HEK293T (cell line): Measurements from ENCODE around the gene POU2F3.

ENCODE experiments used
- CTCF ChIA-PET: fragments of 350-600 bp; formaldehyde crosslinking; extraction: SDS; loops from one replicate; lab custom pipeline; 2021; ENCODE audit warnings: antibody characterized with exemption, inconsistent platforms; lab: Yijun Ruan, JAX
- POLR2A ChIA-PET: fragments of 350-600 bp; formaldehyde crosslinking; extraction: SDS; loops from one replicate; lab custom pipeline; 2020; ENCODE audit warnings: antibody characterized with exemption, inconsistent platforms; lab: Yijun Ruan, JAX
- DNase-seq: peaks from one replicate; pipeline ENCODE4 v3.0.0; 2012; ENCODE audit warnings: mixed read lengths; ENCODE audit errors: extremely low spot score
- ARNT ChIP-seq: fragments of 450-650 bp; IDR thresholded peaks from 2 replicates; pipeline ENCODE4 v1.6.1; 2017; ENCODE audit warnings: mild to moderate bottlenecking
- BHLHE40 ChIP-seq: fragments of 450-650 bp; IDR thresholded peaks from 2 replicates; pipeline ENCODE4 v1.6.1; 2016; ENCODE audit warnings: mild to moderate bottlenecking, moderate library complexity, borderline replicate concordance
- CTBP1 ChIP-seq: fragments of 450-650 bp; IDR thresholded peaks from 2 replicates; pipeline ENCODE4 v1.6.1; 2016; ENCODE audit warnings: borderline replicate concordance
- ELF4 ChIP-seq: fragments of 450-650 bp; IDR thresholded peaks from 2 replicates; pipeline ENCODE4 v1.6.1; 2017; ENCODE audit warnings: antibody characterized with exemption
- FOXA1 ChIP-seq: fragments of 450-650 bp; IDR thresholded peaks from 2 replicates; pipeline ENCODE4 v1.6.1; 2016; ENCODE audit warnings: mild to moderate bottlenecking
- FOXK2 ChIP-seq: fragments of 450-650 bp; IDR thresholded peaks from 2 replicates; pipeline ENCODE4 v1.6.1; 2016; ENCODE audit warnings: mild to moderate bottlenecking
- FOXM1 ChIP-seq: fragments of 450-650 bp; IDR thresholded peaks from 2 replicates; pipeline ENCODE4 v1.6.1; 2017; ENCODE audit warnings: mild to moderate bottlenecking, borderline replicate concordance
- HDGF ChIP-seq: fragments of 450-650 bp; IDR thresholded peaks from 2 replicates; pipeline ENCODE4 v1.6.1; 2017; ENCODE audit warnings: antibody characterized with exemption, borderline replicate concordance
- L3MBTL2 ChIP-seq: fragments of 450-650 bp; conservative IDR thresholded peaks from 2 replicates; pipeline ENCODE4 v1.6.1; 2016; ENCODE audit warnings: mild to moderate bottlenecking
- LEF1 ChIP-seq: fragments of 450-650 bp; IDR thresholded peaks from 2 replicates; pipeline ENCODE4 v1.6.1; 2017; ENCODE audit warnings: mild to moderate bottlenecking, borderline replicate concordance
- NFRKB ChIP-seq: fragments of 450-650 bp; IDR thresholded peaks from 2 replicates; pipeline ENCODE4 v1.6.1; 2016; ENCODE audit warnings: mild to moderate bottlenecking, moderate library complexity
- SP1 ChIP-seq: fragments of 450-650 bp; IDR thresholded peaks from 2 replicates; pipeline ENCODE4 v1.6.1; 2017
- SUZ12 ChIP-seq: fragments of 450-650 bp; IDR thresholded peaks from 2 replicates; pipeline ENCODE4 v1.6.1; 2016; ENCODE audit warnings: mild to moderate bottlenecking
- TARDBP ChIP-seq: fragments of 450-650 bp; IDR thresholded peaks from 2 replicates; pipeline ENCODE4 v1.6.1; 2016
- ZNF384 ChIP-seq: fragments of 450-650 bp; IDR thresholded peaks from 2 replicates; pipeline ENCODE4 v1.6.1; 2016
- TF ChIP-seq, protein P1 (sequence below): fragments of 450-650 bp; IDR thresholded peaks from 2 replicates; pipeline ENCODE4 v1.6.1; 2016

POU2F3 gene

DNA sequence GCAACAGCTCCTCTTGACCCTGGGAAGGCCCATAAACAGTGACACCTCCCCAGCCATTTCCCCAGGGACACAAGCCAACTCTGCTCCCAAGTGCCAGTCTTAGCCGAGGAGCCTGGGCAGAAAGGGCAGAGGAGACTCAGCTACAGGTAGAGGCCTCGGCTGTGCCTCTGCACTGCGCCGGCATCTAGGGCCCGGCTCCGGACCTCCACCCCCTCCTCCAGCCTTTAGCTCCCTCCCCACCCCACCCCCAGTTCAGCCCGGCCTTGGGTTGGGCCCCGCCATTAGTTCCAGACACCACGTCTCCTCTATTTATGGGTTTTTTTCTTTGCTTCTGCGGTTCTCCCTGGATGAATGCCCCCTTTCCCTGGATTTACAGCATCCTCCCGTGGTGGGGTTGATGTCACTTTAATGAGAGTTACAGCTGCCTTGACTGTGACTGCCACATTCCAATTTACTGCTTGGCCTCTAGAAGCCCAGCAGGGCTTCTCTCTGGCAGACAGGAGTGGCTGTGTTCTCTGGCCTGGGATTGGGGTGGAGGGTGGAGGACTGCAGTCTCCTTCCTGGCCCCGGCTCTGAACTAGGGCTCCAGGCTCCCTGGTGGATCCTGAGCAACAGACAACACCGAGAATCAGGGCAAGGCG is 42.6 kb upstream of the POU2F3 start:
- DNase-seq, result peak; percentile 78
- ChIA-PET POLR2A (interaction anchor here (1.4 to 1.9 kb wide), 3 partner anchors 11 to 18 kb away, joined by 5 to 6 read pairs (median 5); no protein-coding TSS in a partner anchor), CTCF (interaction anchor here (0.7 to 1.2 kb wide), 4 partner anchors 14 to 58 kb away, joined by 3 to 4 read pairs (median 4); no protein-coding TSS in a partner anchor)
- TF ChIP-seq BHLHE40 (no peak), CTBP1 (peak; percentile 94), ZNF384 (peak; percentile 73; the same call in 1 of the 2 replicates), SP1 (no peak), ELF4 (no peak), ARNT (peak; percentile 51), HDGF (no peak), SUZ12 (no peak), TARDBP (no peak), FOXM1 (no peak), LEF1 (no peak), FOXA1 (no peak), NFRKB (no peak), FOXK2 (no peak), L3MBTL2 (no peak)
- TF ChIP-seq, protein P1, sequence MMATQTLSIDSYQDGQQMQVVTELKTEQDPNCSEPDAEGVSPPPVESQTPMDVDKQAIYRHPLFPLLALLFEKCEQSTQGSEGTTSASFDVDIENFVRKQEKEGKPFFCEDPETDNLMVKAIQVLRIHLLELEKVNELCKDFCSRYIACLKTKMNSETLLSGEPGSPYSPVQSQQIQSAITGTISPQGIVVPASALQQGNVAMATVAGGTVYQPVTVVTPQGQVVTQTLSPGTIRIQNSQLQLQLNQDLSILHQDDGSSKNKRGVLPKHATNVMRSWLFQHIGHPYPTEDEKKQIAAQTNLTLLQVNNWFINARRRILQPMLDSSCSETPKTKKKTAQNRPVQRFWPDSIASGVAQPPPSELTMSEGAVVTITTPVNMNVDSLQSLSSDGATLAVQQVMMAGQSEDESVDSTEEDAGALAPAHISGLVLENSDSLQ, result peak; percentile 94

DNA sequence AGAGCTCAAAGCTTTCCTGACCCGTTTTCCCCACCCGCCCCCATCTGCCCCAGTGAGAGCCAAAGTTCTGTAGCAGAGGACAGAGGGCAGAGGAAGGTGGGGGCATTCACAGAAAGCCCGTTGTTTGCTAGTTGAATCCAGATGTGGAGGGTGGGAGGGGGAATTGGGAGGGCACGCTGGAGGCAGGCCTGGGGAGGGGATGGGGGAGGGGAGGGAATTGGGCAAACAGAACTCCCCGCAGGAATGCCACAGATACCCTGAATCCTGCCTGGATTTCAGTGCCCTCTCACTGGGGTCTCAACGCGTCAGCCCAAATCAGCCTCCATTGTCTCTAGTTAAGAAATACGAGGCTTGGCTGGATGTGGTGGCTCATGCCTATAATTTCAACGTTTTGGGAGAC is 42.0 kb upstream of the POU2F3 start:
- no peak for DNase-seq
- TF ChIP-seq ELF4 (no peak), ZNF384 (no peak), TARDBP (no peak), L3MBTL2 (no peak), ARNT (no peak), HDGF (no peak), FOXM1 (no peak)
- TF ChIP-seq, protein P1, result no peak
- POLR2A ChIA-PET, result interaction anchor here (1.4 to 1.9 kb wide), 2 partner anchors 11 to 18 kb away, joined by 5 to 6 read pairs; no protein-coding TSS in a partner anchor
- CTCF ChIA-PET, result interaction anchor here (1.2 kb wide), 1 partner anchor 33 kb away, joined by 3 read pairs; no protein-coding TSS in a partner anchor

DNA sequence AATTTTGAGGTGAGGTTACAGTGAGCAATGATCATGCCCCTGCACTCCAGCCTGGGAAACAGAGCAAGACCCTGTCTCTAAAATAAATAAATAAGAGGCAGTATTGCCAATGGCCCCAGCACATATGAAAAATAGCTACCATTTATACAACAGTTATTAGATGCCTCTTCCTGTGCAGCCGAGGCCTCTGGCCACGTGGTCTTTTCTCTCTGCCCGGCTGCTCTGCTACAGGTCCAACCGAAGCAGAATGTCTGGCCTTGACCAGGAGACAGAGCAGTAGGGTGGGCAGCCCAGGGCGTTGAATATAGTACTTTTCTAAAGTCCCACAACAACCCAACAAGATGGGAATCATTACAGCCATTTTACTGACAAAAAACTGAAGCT is 41.5 kb upstream of the POU2F3 start:
- TF ChIP-seq FOXK2, result no peak
- ChIA-PET CTCF (interaction anchor here (0.8 kb wide), 1 partner anchor 67 kb away, joined by 3 read pairs; no protein-coding TSS in a partner anchor), POLR2A (interaction anchor here (1.4 kb wide), 1 partner anchor 12 kb away, joined by 5 read pairs; no protein-coding TSS in a partner anchor)
- DNase-seq, result no peak

DNA sequence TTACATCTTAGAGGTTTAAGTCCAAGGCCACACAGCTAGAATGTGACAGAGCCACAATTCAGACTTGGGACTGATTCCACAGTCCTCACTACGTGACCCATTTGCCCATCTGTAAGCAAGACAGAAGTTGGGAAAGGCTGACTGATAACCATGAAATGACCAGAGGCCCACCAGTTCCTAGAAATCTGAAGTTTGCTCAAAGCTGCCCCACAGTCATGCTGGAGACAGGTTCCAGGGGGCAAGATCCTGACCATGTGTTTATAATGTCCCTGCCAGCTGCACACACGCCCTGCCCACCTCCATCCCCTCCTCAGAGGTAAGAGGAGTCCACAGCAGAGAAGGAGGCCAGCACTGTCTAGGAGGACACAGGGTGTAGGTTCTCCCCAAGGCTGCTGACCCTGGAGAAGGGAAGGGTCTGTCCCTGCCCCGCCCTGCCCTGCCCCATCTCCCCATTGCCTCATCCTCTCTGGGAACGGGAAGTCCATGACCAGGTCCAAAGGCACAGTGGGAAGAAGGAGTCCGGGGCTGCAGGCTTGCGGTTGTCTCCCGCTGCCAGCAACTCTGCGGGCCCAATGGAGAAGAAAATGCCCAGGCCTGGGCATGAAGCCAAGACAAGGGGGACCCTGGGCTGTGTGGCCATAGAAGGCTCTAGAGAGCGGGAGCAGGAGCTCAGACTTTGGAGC is 41.0 kb upstream of the POU2F3 start:
- TF ChIP-seq BHLHE40 (no peak), LEF1 (no peak), SP1 (no peak), FOXA1 (no peak), ZNF384 (no peak), FOXM1 (no peak), CTBP1 (no peak), L3MBTL2 (no peak), NFRKB (no peak), SUZ12 (no peak), TARDBP (no peak), HDGF (no peak), ARNT (no peak)
- TF ChIP-seq, protein P1, result no peak
- POLR2A ChIA-PET, result no interaction called here
- DNase-seq, result no peak
- CTCF ChIA-PET, result interaction anchor here (0.8 kb wide), 1 partner anchor 67 kb away, joined by 3 read pairs; no protein-coding TSS in a partner anchor

DNA sequence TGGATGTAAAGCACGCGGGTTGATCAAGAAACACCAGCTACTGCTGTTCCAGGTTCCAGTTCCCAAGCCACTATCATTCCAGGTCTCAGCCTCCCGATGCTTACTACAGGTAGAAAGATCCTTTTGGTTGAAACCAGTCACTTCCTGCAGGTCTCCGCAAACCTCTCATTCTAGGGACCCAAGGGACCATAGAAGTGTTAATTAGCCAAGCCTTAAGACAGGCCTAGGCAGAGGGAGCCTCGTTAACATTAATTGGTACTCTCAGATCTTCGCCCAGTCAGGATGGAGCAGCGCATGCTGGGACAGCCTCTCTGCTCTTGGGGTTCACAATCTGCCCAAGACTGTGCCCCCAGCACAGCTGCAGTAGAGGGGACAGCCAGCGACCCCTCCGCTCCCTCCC is 40.3 kb upstream of the POU2F3 start:
- ChIA-PET CTCF (no interaction called here), POLR2A (no interaction called here)
- TF ChIP-seq L3MBTL2 (no peak), ELF4 (no peak), FOXM1 (no peak), FOXK2 (no peak)
- DNase-seq, result no peak

DNA sequence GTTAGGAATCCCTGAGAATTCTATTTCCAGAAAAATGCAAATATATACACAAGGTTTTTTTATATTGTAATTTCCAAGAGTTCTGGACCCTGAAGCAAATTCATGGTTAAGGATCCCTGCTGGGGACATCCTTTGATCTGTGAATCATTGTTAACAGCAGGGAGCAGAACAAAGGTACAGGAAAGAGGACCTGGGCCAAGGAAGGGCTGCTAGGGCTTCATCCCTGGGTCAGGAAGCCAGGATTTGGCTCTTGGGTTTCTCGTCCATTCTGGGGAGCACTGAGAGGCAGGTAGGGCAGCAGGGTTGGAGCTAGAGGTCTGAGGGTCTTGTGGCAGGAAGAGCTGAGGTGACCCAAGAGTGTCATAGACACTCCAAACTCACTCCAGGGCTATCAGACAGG is 39.3 kb upstream of the POU2F3 start:
- TF ChIP-seq ELF4 (no peak), ARNT (no peak), FOXK2 (no peak), BHLHE40 (no peak), SP1 (no peak), ZNF384 (no peak), SUZ12 (no peak), HDGF (no peak), LEF1 (no peak), CTBP1 (no peak), TARDBP (no peak), FOXA1 (no peak)
- CTCF ChIA-PET, result no interaction called here
- POLR2A ChIA-PET, result no interaction called here
- DNase-seq, result no peak
